Subcutaneous abdominal adipose tissue (tissue), 5 donors: ENCODE data around the gene NUMB.
A peak's percentile ranks its signal among the peaks of the same experiment; 100 is the strongest.

Experiments used
- H3K27ac ChIP-seq: one replicate; pipeline ENCODE4 v1.7.0; 2013; ENCODE audit warnings: low read depth, mild to moderate bottlenecking, inconsistent platforms, low read length, moderate library complexity
- H3K27me3 ChIP-seq, 5 donors: one replicate each; pipeline ENCODE4 v1.7.0; 2013; ENCODE audit warnings: low read length in 5 of 5, inconsistent platforms in 1 of 5; ENCODE audit not compliant: control insufficient read depth in 5 of 5, insufficient read depth in 4 of 5
- H3K36me3 ChIP-seq, 5 donors: one replicate each; pipeline ENCODE4 v1.7.0; 2013; ENCODE audit warnings: low read length in 5 of 5; ENCODE audit not compliant: control insufficient read depth in 5 of 5, insufficient read depth in 5 of 5
- H3K4me1 ChIP-seq, 5 donors: one replicate each; pipeline ENCODE4 v1.7.0; 2013; ENCODE audit warnings: low read length in 5 of 5, mild to moderate bottlenecking in 3 of 5, moderate library complexity in 1 of 5; ENCODE audit not compliant: control insufficient read depth in 5 of 5, insufficient read depth in 5 of 5
- H3K4me3 ChIP-seq, 5 donors: one replicate each; pipeline ENCODE4 v1.7.0; 2013; ENCODE audit warnings: low read length in 5 of 5, low read depth in 1 of 5
- H3K9ac ChIP-seq, 5 donors: one replicate each; pipeline ENCODE4 v1.7.0; 2013; ENCODE audit warnings: low read length in 5 of 5, mild to moderate bottlenecking in 4 of 5, moderate library complexity in 3 of 5
- H3K9me3 ChIP-seq, 5 donors: one replicate each; pipeline ENCODE4 v1.7.0; 2013; ENCODE audit warnings: low read length in 5 of 5; ENCODE audit not compliant: control insufficient read depth in 5 of 5
- donor health status: healthy.
- donor health status: healthy.
- donor health status: healthy.
- donor health status: healthy.
- donor health status: healthy.

Gene NUMB

DNA sequence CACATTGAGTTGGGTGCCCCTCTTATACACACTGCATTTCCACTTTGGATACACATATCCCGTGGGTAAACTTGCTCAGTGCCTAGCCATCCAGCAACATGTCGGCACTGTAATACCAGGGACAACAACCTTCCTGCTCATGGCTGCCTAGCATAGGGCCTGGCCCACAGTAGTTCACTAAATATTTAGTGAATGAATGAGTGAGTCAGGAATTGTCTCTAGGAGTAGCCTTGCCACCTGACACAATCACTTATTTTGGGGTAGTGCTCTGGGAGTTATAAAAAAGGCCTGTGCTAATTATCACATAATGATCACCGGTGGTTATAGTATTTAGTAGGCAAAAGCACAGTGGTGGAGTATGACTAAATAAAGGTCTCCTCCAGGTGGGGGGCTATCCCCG is 8.5 kb upstream of the NUMB start:
- Histone ChIP-seq H3K4me3 (no peak overlapping the region), H3K4me1 (peaks cover 11 to 33% (median 16%) of the 10 kb centered on the region in 5 donors), H3K9me3 (no peaks in the 10 kb centered on the region), H3K27ac (no peak overlapping the region), H3K27me3 (no peaks in the 10 kb centered on the region), H3K36me3 (no peaks in the 10 kb centered on the region), H3K9ac (no peak overlapping the region)

GRCh38 chr14:73465823-73466532 is 7.6 kb upstream of the NUMB start:
- H3K27ac ChIP-seq = peak overlapping the region; percentile 34

DNA sequence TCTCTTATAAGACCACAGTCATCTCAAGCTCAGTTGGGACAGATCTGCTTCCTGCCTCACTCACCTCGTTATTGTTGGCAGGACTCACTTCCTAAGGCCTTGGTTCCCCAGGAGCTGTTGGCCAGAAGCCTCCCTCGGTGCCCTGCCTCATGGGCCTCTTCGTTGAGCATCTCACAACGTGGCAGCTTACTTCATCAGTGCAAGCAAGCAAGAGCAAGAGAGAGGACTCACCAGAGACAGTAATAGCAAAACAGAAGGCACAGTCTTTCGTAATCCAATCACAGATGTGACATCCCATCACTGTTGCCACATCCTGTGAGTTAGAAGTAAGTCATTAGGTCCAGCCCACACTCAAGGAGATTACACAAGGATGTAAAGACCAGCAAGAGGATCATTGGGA is 5.1 kb upstream of the NUMB start:
- peak overlapping the region; percentile 55 for H3K27ac ChIP-seq
- peaks cover 14 to 61% (median 35%) of the 10 kb centered on the region in 5 donors for H3K4me1 ChIP-seq
- H3K9me3 ChIP-seq = no peaks in the 10 kb centered on the region
- H3K27me3 ChIP-seq = no peaks in the 10 kb centered on the region
- no peak overlapping the region for H3K4me3 ChIP-seq
- no peaks in the 10 kb centered on the region for H3K36me3 ChIP-seq
- no peak overlapping the region for H3K9ac ChIP-seq

More at GRCh38 chr14:73465823-73466532, 7.6 kb upstream of the NUMB start:
- Histone ChIP-seq H3K27me3 (no peaks in the 10 kb centered on the region), H3K9me3 (no peaks in the 10 kb centered on the region), H3K4me1 (peaks cover 14 to 42% (median 24%) of the 10 kb centered on the region in 5 donors), H3K9ac (peak overlapping the region in 1 of 5 donors; percentile 40), H3K36me3 (no peaks in the 10 kb centered on the region), H3K4me3 (peak overlapping the region in 4 of 5 donors; percentile 22 to 41 (median 27))

GRCh38 chr14:73462815-73463214 is 4.5 kb upstream of the NUMB start:
- Histone ChIP-seq H3K27ac (peak overlapping the region; percentile 55), H3K4me1 (peaks cover 14 to 61% (median 35%) of the 10 kb centered on the region in 5 donors), H3K4me3 (peak overlapping the region in 1 of 5 donors; percentile 39), H3K9me3 (no peaks in the 10 kb centered on the region), H3K36me3 (no peaks in the 10 kb centered on the region), H3K27me3 (no peaks in the 10 kb centered on the region), H3K9ac (peak overlapping the region in 1 of 5 donors; percentile 48)

DNA sequence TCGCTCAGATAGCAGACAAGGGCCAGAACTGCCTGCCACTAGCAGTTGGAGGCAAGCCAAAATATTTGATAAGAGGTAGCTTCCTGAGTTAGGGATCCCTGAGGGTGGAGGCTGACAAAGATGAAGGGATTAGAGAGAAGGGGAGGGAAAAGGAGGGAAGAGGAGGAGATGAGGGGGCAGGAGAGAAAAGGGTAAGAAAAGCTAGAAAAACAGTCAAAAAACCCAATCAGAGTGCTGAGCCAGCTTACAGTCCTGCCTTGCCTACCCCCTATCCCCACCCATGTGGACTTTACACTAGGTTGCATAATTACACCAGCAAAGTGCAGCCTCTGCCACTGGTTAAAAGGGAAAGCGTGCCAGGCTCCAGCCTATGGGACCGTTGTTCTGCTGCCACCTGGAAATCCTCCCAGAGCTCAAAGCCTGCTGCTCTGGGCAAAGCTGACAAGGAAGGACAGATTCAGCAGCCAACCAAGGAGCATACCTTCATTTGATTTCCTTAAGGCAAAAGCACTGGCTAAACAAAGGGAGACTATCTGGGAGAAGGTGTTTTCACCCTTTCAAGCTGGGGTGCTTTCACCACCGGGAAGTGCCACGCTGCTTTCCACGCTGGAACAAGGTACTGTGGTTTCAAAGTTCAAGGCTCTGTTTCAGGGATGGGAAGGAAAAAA is 3.8 kb upstream of the NUMB start:
- Histone ChIP-seq H3K9ac (peak overlapping the region in 2 of 5 donors; percentile 48 to 53), H3K4me3 (peak overlapping the region in 1 of 5 donors; percentile 39), H3K9me3 (no peaks in the 10 kb centered on the region), H3K4me1 (peaks cover 14 to 62% (median 40%) of the 10 kb centered on the region in 5 donors), H3K36me3 (no peaks in the 10 kb centered on the region), H3K27me3 (no peaks in the 10 kb centered on the region), H3K27ac (peak overlapping the region; percentile 55)

DNA sequence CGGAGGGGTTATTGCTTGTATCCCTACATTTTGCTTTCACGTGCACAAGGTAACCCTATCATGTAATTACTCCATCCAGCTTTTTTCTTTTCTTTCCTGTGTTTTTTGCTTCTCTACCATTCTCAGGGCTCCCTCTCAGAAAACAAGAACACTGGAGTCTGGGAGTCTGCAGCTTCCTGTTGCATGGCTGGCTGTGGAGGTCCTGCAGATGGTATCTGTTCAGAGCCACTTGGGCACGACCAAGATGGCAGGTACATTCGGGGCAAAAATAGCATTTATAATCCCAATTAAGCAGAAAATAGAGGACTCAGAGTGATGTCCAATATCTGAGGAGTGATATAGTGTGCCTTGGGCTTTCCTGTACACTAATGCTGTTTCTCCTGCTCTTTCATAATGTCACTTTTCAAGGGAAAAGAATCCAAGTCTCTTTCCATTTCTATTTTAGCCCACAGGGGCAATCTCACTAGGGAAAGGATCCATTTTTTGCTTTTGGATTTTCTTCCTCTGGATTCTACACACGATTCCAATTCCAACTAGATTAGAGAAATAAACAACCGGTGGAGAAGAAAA is 3.2 kb upstream of the NUMB start:
- peak overlapping the region in 1 of 5 donors; percentile 39 for H3K4me3 ChIP-seq
- no peaks in the 10 kb centered on the region for H3K27me3 ChIP-seq
- no peaks in the 10 kb centered on the region for H3K9me3 ChIP-seq
- peak overlapping the region in 2 of 5 donors; percentile 19 to 48 for H3K9ac ChIP-seq
- no peaks in the 10 kb centered on the region for H3K36me3 ChIP-seq
- H3K4me1 ChIP-seq = peaks cover 14 to 63% (median 46%) of the 10 kb centered on the region in 5 donors
- H3K27ac ChIP-seq = peak overlapping the region; percentile 55

GRCh38 chr14:73460691-73461127 is 2.4 kb upstream of the NUMB start:
- Histone ChIP-seq H3K36me3 (no peaks in the 10 kb centered on the region), H3K4me3 (no peak overlapping the region), H3K27me3 (no peaks in the 10 kb centered on the region), H3K9ac (no peak overlapping the region), H3K4me1 (peaks cover 12 to 66% (median 53%) of the 10 kb centered on the region in 5 donors), H3K9me3 (no peaks in the 10 kb centered on the region), H3K27ac (peak overlapping the region; percentile 44)

DNA sequence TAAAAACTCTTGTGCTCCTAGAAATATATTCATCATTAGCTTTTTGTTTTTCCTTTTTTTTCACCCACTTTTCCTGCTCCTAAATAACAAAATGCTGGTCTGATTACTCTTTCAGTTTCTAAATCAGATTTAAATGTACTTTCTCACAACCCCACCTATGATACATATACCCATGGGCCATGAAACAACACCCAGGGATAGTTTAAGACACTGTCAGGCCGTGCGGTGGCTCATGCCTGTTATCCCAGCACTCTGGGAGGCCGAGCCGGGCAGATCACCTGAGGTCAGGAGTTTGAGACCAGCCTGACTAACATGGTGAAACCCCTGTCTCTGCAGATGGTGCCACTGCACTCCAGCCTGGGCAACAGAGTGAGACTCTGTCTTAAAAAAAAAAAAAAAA is 1.6 kb upstream of the NUMB start:
- H3K9me3 ChIP-seq = no peaks in the 10 kb centered on the region
- no peak overlapping the region for H3K4me3 ChIP-seq
- no peak overlapping the region for H3K9ac ChIP-seq
- H3K36me3 ChIP-seq = no peaks in the 10 kb centered on the region
- peaks cover 11 to 73% (median 58%) of the 10 kb centered on the region in 5 donors for H3K4me1 ChIP-seq
- peak overlapping the region; percentile 44 for H3K27ac ChIP-seq
- no peaks in the 10 kb centered on the region for H3K27me3 ChIP-seq

DNA sequence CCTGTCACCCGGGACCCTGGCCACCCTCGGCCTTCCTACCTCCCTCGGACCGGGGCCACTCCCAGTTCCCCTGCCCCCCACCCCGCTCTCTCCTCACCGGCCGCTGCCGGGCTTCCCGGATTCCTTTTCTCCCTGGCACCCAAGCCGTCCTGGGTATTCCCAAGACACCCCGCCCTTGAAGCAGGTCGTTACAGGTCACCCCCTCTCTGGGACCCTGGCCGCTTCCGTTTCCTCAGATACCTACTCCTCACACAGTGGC is 493 bp downstream of the NUMB start:
- Histone ChIP-seq H3K27me3 (no peaks in the 10 kb centered on the region), H3K4me1 (peaks cover 8 to 62% (median 53%) of the 10 kb centered on the region in 5 donors), H3K9me3 (no peaks in the 10 kb centered on the region)

More for the DNA sequence above, 493 bp downstream of the NUMB start:
- peak overlapping the region; percentile 84 to 98 (median 94) for H3K4me3 ChIP-seq
- H3K27ac ChIP-seq = peak overlapping the region; percentile 96
- H3K9ac ChIP-seq = peak overlapping the region; percentile 85 to 96 (median 96)
- no peaks in the 10 kb centered on the region for H3K36me3 ChIP-seq
